Vagina (tissue), 2 donors: ENCODE results near the gene PRR5. TPM values are rescaled to one million over a fixed set of nuclear protein-coding genes. Genes with fewer than 3 reads are reported as not detected.
A peak's percentile ranks its signal among the peaks of the same experiment; 100 is the strongest.

Source experiments
- DNase-seq, 2 donors: peaks; one replicate each; pipeline ENCODE4 v3.0.0-alpha.2; 2017; ENCODE audit errors: extremely low spot score in 2 of 2
- H3K27ac ChIP-seq: fragments of 200-600 bp; sonication (generic); one replicate; pipeline ENCODE4 v1.5.1; 2019
- H3K27me3 ChIP-seq: fragments of 200-600 bp; sonication (generic); one replicate; pipeline ENCODE4 v1.5.1; 2019
- H3K36me3 ChIP-seq, 2 donors: fragments of 200-600 bp; sonication (generic); one replicate each; pipeline ENCODE4 v1.5.1; 2017 to 2019
- H3K4me1 ChIP-seq: fragments of 200-600 bp; sonication (generic); one replicate; pipeline ENCODE4 v1.5.1; 2019
- H3K4me3 ChIP-seq, 2 donors: fragments of 200-600 bp; sonication (generic); 1 replicate in 1 of 2; 2 replicates in 1 of 2; pipeline ENCODE4 v1.5.1; 2016 to 2019
- H3K9me3 ChIP-seq: fragments of 200-600 bp; sonication (generic); one replicate; pipeline ENCODE4 v1.5.1; 2019
- CTCF ChIP-seq, 3 experiments: fragments of 450-650 bp in 2 of 3; fragments of 200-600 bp in 1 of 3; sonication (generic) in 1 of 3; IDR thresholded peaks; one replicate each; pipeline ENCODE4 v1.5.1; 2017 to 2019; ENCODE audit warnings: antibody characterized with exemption in 3 of 3, mild to moderate bottlenecking in 2 of 3, moderate library complexity in 2 of 3
- POLR2A ChIP-seq, 2 donors: fragments of 450-650 bp; IDR thresholded peaks; one replicate each; pipeline ENCODE4 v1.6.1; 2017; ENCODE audit warnings: antibody characterized with exemption in 2 of 2, mild to moderate bottlenecking in 2 of 2, moderate library complexity in 2 of 2
- POLR2AphosphoS5 ChIP-seq, 2 donors: sonication (generic); formaldehyde crosslinking; IDR thresholded peaks; one replicate each; pipeline ENCODE4 v1.9.0; 2017; ENCODE audit warnings: antibody characterized with exemption in 2 of 2, mild to moderate bottlenecking in 2 of 2, low read depth in 1 of 2; ENCODE audit not compliant: insufficient read depth in 1 of 2
- intact Hi-C: fragments of 100-400 bp; cut with DNase I; formaldehyde crosslinking; loops from one replicate; pipeline ENCODE4 v1.15.1; 2023
- total RNA-seq: library from RNA; depleted of rRNA; stranded (reverse); fragments of >200 nt; gene quantifications from one replicate; pipeline ENCODE4 v1.2.3, GENCODE V29; 2016

The PRR5 gene
- total RNA-seq, 1 donor from 2014 or later: 36.8 TPM

DNA sequence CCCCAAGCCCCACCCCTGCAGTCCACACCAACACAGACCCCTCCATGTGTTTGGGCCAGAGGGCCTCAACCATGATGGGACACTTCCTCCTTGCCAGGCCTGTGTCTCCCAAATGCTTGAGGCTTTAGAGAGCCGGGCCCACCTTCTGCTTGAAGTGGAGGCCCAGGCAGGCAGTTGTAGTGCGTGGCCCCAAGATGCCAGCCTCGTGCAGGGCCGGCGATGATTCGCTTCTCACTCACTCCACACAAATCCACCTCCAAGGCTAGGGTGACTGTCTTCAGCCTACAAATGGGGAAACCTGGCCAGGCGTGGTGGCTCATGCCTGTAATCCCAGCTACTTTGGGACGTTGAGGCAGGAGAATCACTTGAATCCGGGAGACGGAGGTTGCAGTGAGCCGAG lies 5.7 kb downstream of the PRR5 start:
- H3K4me1 ChIP-seq: peaks cover 58% of the 10 kb centered on the region
- intact Hi-C loops: no loop called here
- H3K27ac ChIP-seq: no peak overlapping the region
- H3K36me3 ChIP-seq: no peaks in the 10 kb centered on the region
- H3K27me3 ChIP-seq: no peaks in the 10 kb centered on the region
- TF ChIP-seq POLR2AphosphoS5 (IDR thresholded peaks at IDR 0.05; ENCODE audit: insufficient read depth in 1 of 2, low read depth in 1 of 2) (no peak), POLR2A (IDR thresholded peaks at IDR 0.05) (no peak), CTCF (IDR thresholded peaks at IDR 0.05) (no peak)
- no peak for DNase-seq
- no peaks in the 10 kb centered on the region for H3K9me3 ChIP-seq
- H3K4me3 ChIP-seq: no peak overlapping the region

- Histone ChIP-seq H3K4me1 (peaks cover 50% of the 10 kb centered on the region), H3K36me3 (no peaks in the 10 kb centered on the region), H3K27me3 (no peaks in the 10 kb centered on the region), H3K27ac (peak overlapping the region; percentile 16), H3K9me3 (no peaks in the 10 kb centered on the region), H3K4me3 (no peak overlapping the region)
- no peak for DNase-seq
- TF ChIP-seq CTCF (IDR thresholded peaks at IDR 0.05): no peak
- no peak for TF ChIP-seq POLR2AphosphoS5 (IDR thresholded peaks at IDR 0.05; ENCODE audit: insufficient read depth in 1 of 2, low read depth in 1 of 2)
- TF ChIP-seq POLR2A (IDR thresholded peaks at IDR 0.05): no peak
- intact Hi-C loops: no loop called here
These were observed 7.9 kb downstream of the PRR5 start for GRCh38 chr22:44709881-44710392.

DNA sequence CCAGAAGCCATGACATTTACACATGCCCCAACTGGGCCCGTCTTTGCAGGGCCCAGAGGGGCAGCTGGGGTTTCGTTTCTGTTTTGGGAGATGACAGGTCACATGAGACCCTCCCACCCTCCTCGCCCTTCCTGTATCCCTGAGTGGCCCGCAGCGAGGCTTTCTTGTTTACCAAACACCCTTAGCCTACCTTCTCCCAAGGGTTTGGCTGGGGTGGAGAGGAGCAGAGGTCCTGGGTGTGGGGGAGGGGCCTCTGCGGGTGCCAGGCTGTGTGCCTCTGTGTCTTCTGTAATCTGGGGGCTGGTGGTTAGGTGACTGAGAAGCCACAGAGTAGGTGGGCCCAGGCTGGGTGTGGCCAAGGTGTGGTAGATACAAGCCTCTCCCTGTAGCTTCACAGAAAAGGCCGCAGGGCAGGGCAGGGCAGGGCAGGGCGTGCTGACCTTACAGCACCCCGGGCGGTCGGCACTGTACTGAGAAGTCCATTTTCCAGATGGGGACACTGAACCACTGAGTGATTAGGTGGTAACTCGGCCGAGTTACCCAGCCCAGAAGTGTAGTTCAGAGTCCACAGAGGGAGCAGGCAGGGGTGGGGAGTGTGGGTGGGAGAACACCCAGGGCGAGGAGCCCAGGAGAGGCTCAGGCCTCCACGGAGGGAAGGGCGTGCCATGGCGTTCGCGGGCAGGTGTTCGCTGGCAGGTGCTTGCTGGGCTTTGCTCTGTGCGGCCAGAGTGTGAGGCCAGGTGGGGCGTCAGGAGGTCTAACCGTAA lies 8.7 kb downstream of the PRR5 start:
- intact Hi-C loops: no loop called here
- DNase-seq: no peak
- Histone ChIP-seq H3K27ac (peak overlapping the region; percentile 16), H3K36me3 (no peaks in the 10 kb centered on the region), H3K4me1 (peaks cover 47% of the 10 kb centered on the region), H3K4me3 (no peak overlapping the region), H3K9me3 (no peaks in the 10 kb centered on the region), H3K27me3 (no peaks in the 10 kb centered on the region)
- no peak for TF ChIP-seq POLR2A (IDR thresholded peaks at IDR 0.05)
- no peak for TF ChIP-seq POLR2AphosphoS5 (IDR thresholded peaks at IDR 0.05; ENCODE audit: insufficient read depth in 1 of 2, low read depth in 1 of 2)
- no peak for TF ChIP-seq CTCF (IDR thresholded peaks at IDR 0.05)

- H3K36me3 ChIP-seq: no peaks in the 10 kb centered on the region
- TF ChIP-seq POLR2A (IDR thresholded peaks at IDR 0.05): no peak
- TF ChIP-seq POLR2AphosphoS5 (IDR thresholded peaks at IDR 0.05; ENCODE audit: insufficient read depth in 1 of 2, low read depth in 1 of 2): no peak
- TF ChIP-seq CTCF (IDR thresholded peaks at IDR 0.05): no peak
- peaks cover 43% of the 10 kb centered on the region for H3K4me1 ChIP-seq
- no peaks in the 10 kb centered on the region for H3K27me3 ChIP-seq
- H3K9me3 ChIP-seq: no peaks in the 10 kb centered on the region
- intact Hi-C loops: no loop called here
- H3K27ac ChIP-seq: peak overlapping the region; percentile 16
- H3K4me3 ChIP-seq: no peak overlapping the region
- no peak for DNase-seq
These were observed 9.2 kb downstream of the PRR5 start for GRCh38 chr22:44711241-44711560.
